Central memory CD4-positive, alpha-beta T cell (primary cell): Measurements from ENCODE around the gene RFFL.
"Not testable (repeated sequence)": the region's sequence is repeated elsewhere in the genome, so short reads cannot be mapped to it uniquely, and the experiment has no call there.

Experiments
- DNase-seq: peaks from one replicate; pipeline ENCODE4 v3.0.0; 2022

The RFFL gene

DNA sequence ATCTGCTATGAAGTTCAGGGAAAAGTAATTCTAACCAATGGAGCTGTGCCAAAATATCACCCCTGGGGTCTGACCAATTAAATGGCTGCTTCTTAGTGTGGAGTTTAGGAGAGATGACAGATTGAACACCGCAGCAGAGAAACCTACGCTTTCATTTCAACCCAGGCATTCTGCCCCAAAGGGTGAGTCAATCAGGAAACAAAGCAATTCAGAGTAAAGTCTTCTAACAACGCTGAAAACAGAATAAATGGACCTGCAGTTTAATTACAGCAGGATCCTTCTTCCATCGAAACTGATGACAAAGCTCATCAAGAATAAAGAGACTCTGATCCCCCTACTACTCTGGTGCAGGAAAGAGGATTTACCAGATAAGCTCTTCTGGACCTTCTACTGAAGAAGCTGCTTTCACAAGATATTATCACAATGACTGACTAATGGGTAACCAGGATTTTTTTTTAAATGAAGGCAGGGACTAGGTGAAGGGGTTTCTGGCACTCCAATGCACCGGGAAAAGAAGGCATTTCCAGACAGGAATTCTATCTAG is 16.7 kb downstream of the RFFL start:
- peak; percentile 70 for DNase-seq

DNA sequence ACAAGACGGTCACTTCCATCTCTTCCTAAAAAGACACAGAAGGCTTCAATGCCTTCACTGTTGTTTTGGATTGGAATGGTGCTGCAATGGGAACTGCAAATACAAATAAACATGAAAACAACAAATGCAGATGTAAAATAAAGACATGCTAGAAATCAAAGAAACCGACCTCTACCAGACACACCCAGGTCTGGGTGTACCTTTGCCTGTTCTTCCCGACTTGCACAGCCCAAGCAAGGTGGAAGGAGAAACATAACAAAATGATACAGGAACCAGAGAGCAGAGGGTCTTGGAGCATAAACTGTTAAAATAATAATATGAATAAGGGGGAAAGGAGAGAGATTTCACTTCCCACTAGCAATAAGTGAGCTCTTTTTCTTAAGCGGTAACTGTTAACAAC is 17.3 kb downstream of the RFFL start:
- DNase-seq: no peak

DNA sequence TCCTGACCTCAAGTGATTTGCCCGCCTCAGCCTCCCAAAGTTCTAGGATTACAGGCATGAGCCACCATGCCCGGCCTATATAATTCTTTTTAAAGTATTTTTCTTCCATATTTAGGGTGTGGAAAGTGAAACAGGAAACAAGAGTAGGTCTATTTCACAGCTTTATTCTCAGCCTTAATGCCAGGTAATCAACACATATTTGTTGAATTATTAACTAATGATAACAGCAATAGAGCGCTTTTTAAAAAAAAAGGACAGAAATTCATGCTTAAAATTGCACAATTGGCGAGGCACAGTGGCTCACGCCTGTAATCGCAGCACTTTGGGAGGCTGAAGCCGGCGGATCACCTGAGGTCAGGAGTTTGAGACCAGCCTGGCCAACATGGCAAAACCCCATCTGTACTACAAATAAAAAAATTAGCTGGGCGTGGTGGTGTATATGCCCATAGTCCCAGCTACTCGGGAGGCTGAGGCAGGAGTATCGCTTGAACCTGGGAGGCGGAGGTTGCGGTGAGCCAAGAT is 18.0 kb downstream of the RFFL start:
- DNase-seq: not testable (repeated sequence)

DNA sequence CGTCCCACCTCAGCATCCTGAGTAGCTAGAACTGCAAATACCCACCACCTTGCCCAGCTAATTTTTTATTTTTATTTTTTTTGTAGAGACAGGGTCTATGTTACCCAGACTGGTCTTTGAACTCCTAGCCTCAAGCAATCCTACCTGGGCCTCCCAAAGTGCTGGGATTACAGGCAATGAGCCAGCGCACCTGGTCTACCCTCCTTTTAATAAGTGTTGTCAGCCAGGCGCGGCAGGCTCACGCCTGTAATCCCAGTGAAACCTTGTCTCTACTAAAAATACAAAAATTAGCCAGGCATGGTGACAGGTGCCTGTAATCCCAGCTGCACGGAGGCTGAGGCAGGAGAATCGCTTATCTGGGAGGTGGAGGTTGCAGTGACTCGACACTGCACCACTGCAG is 19.3 kb downstream of the RFFL start:
- no peak for DNase-seq

DNA sequence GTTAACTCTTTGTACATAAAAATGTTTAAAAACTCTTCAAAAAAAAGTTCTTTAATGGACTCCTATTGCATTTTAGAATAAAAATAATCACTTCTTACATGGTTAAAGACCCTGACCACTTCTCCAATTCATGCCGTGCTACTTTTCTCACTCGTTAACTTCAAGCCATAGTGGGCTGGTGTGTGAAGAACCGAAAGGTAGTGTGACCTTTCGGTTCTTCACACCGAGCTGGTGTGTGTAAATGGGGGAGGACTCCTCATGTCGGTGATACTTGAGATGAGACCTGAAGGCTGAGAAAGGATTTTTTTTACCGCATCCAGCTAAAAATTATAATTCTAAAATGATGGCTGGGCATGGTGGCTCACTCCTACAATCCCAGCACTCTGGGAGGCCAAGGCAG is 22.1 kb downstream of the RFFL start:
- DNase-seq: no peak

DNA sequence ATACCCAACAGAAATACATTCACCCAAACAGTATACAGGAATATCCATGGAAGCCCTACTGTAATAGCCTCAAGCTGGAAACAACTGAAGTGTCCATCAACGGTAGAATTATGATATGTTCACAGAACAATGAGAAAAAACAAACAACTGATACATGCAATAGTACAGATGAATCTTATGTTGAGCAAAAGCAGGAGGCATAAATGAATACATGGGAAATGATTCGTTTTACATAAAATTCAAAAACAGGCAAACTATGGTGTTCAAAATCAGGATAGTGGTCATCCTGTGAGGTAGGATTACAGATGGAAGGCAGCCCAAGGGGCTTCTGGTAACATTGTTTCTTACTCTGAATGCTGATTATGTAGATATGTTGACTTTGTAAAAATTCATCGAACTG is 25.1 kb downstream of the RFFL start:
- DNase-seq: no peak

DNA sequence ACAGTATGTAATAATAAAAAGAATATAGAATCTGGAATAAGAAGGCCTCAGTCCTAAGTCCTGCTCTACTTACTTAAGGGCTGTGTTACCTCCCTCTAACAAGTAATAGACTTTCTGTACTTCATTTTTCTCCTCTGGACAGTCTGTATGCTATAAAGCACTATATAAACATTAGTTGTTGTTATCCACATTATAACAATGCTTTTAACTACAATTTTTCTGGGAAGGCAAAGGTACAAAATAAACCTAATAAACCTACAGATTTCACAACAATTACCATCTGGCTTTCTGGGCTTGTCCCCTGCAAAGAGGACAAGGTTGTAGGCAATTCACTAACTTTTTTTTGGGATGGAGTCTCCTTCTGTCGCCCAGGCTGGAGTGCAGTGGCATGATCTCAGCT is 32.7 kb downstream of the RFFL start:
- no peak for DNase-seq

DNA sequence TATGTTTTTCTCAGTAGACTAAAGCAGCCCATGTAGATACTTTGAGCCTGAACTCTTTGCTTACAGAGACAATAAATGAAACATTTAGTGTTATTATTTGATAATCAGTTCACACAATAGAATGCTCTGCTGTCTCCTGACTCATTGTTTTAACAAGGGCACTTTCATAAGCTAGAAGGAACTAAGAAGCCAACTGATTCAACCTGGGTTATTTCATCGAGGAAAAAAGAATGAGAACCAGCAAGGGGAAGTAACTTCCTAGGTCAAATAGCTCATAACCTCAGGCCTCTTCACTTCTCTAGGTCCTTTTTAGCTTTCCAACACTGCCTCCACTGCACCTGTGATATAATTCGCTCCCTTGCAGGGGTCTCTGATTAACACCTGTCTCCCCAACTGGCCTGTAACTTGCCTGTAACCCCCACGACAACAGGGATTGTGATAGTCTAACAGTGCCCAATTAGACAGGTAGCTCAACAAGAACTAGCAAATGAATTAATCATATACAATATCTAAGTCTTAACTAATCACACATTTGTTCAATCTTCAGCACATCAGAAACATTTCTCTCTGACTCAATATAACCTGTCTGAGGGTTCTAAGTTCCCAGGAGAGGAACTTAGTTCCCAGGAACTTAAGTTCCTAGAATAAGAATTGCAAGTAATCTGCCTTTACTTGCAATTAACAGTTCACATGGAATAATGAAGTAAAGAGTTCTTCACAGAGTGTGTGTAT is 34.8 kb downstream of the RFFL start:
- no peak for DNase-seq

DNA sequence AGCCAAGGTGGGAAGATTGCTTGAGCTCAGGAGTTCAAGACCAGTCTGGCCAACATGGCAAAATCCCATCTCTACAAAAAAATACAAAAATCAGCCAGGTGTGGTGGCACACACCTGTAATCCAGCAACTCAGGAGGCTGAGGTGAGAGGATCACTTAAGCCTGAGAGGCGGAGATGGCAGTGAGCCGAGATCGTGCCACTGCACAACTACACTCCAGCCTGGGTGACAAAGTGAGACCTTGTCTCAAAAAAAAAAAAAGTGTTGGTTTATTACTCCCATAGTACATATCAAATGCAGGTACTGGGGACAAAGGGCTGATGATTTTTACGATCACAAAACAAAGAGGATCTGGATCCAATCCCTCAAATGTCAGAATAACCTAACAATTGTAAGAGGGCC is 35.4 kb downstream of the RFFL start:
- DNase-seq: not testable (repeated sequence)

DNA sequence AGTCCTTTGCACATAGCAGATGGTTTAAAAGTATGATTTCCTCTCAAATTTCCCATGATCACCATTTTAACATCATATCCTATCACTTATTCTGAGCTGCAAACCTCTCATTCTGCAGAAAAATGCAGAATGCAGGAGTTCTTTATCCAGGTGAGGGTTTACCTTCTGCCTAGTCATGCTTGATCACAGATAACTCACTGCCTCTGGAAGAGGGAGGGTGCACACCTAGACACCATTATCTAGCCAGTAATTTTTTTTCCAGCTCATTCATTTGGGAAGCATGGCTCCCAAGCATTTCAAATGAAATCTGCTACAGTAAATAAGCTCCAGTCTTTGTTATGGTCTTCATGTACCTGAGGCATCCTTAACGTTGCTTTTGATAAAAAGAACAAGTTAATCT is 38.0 kb downstream of the RFFL start:
- no peak for DNase-seq

DNA sequence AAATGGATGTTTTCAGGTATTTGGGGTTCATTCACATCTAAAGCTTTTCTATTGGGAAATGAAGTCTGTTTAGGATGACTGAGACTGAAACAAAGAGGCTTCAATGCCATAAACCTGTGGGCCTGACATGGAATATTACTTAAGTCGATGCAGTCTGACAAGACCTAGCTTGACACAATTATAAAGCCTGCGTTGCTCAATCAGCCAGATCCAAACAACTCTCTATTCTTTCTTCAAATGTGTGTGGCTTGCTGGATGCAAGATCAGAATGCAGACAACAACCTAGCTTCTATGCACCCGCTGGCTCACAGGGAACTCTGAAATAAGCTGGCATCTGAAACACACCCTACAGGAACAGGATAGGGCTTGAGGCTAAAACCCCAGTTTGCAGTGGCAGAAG is 40.0 kb downstream of the RFFL start:
- DNase-seq: no peak

DNA sequence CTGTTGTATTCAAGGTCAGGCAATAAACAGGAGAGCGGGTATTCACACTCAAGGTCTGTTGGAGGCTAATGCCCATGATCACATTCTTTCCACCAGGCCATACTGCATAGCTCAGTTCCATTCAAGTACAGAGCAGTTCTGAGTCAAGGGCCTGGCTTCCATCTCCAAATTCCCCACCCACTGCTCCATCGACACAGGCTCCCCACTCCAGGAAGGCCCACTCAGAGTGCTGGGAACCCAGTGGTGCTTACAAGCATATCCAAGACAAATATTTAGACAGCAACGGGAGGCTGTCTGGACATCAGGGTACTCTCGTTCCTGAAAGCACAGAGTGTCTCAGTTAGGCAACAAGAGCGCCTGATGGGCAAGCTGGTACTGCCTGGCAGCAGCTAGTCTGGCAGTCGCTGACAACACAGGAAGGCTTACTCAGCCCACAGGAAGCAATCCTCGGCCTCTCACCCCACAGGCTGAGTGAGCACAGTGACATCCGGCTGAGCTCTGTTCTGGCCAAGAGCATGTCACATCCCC is 40.9 kb downstream of the RFFL start:
- DNase-seq: peak; percentile 55

DNA sequence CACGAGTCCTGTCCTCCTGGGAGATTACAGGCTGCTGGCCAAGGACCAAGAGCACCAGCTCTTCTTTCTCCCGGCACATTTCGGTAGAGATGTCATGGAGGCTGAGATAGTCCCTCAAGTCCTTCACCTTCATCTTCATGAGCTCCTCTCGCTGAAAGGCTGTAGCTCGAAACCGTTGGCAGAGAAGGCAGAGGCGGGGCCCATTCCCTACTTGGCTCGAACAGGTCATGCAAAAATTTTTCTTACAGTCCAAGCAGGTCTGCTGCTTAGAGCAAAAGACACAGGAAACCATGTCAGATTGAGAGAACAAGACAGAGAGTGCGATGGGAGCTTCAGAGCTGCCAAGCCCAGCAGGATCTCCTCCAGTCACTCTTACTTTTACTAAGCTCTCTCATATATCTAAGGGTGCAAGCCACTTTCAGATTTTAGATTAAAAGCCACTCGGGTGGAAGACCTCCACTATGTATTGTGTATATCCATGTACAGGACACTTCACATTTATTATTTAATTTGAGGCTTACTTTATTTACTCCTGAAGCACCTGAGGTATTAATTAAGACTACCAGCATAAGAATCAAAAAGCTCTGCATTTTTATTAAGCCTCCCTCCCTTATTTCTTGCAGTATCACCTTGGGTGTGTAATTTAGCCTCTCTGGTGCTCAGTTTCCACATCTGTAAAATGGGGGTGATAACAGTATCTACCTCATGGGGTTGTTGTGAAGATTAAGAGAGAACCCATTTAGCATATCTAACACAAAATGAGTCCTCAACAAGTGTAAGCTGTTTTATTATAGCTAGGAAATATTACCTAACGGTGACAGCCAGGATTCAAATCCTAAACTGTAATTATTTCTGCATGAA is 41.8 kb downstream of the RFFL start:
- no peak for DNase-seq

DNA sequence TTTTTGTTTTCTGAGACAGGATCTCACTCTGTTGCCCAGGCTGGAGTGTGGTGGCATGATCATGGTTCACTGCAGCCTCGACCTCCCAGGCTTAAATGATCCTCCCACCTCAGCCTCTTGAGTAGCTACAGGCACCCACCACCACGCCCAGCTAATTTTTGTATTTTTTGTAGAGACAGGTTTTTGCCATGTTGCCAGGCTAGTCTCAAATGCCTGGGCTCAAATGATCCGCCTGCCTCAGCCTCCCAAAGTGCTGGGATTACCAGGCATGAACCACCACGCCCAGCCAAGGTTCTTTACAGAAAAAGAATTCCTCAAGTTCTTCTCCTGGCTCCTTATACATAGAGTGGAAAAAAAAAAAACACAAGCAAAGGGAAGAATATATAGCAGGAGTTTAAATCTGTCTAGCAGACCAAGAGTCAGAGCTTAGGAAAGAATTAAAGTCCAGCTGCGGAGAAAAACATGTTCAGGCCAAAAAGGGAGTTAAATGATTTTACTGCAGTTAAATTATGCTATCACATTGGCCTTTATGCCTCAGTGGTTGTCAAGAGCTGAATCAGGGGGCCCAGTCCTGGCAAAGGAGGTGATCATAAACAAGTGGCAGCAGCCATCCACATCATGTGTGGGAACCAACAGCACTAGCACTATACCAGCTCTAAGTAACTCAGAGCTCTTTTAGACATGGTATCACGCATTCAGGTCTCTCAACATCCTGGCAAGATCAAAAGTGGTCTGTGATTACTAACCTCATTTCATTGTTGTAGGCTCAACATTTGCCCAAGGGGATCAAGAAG is 43.9 kb downstream of the RFFL start:
- no peak for DNase-seq

DNA sequence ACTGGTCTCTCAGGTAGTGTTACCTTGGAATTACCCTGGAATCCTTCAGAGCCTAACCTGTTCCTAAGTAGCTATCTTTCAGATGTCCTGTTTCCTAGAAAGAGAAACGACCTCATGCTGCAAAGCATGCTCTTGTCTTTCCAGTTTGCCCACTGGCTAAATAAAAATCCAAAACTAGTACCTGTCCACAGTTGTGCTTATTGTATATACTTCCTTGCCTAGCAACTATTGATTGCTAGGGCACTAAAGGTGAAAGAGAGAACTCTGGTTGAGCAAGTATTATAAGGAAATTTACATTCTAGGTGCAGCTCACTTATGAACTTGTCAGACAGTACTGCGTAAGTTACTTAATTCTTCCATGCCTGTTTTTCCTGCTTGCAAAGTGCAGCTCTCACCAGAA is 44.7 kb downstream of the RFFL start:
- DNase-seq: no peak

DNA sequence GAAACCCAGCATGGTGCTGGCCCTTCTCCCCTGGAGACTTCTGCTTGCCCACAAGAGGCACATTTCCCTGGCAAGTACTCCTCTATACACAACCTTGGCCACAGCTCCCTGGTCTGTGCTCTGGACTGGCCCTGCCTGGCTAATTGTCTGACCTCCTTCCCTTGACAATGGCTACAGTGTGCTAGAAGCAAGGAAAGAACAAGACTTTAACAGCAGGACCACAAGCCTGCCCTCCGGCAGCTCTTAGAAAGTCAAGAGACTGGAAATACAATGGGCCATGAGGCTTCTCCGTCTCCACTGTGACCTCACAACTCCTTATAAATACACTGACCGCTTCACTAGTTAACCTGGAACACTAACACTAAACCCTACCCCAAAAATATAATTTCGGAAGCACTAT is 46.5 kb downstream of the RFFL start:
- no peak for DNase-seq

DNA sequence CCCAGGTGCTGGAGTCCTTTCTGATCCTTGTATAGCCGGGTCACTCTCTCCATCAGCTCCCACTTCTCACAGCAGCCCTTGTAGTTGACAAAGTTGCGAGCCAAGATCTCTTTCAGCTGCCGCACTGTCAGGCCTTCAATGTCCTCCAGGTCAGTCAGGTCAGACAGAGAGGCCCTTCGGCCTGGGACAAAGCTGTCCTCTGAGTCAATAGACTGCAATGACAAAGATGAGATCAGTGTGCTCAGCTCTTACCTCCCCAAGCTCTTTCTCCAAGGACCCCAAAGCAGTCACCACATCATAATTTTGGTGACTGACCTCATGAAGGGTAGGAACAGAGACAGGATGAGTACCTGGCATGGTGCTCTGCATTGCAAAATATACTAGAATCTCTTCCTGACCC is 47.1 kb downstream of the RFFL start:
- DNase-seq: no peak

DNA sequence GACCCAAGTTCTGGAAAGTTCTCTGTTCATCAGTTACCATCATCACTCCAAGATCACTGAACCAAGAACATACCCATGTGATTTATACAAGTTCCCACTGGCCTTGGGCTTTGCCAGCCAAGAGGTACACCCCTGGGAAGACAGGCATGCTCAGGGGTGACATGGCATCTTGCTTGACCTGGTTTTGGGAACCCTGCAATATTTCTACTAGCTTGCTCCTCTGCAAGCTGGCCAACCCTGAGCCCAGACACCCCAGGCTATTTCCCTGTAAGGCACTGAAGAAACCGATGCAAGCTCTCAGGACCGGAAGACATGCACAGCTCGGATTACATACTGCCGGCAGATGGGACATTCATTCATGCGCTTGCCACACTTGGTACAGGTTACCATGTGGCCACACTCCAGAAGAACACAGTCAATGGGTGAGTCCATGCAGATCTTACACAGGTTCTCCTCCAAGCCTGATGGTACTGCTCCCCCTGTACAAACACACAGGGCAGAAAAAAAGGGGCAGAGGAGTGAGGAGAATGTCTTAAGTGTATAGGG is 51.8 kb downstream of the RFFL start:
- no peak for DNase-seq

DNA sequence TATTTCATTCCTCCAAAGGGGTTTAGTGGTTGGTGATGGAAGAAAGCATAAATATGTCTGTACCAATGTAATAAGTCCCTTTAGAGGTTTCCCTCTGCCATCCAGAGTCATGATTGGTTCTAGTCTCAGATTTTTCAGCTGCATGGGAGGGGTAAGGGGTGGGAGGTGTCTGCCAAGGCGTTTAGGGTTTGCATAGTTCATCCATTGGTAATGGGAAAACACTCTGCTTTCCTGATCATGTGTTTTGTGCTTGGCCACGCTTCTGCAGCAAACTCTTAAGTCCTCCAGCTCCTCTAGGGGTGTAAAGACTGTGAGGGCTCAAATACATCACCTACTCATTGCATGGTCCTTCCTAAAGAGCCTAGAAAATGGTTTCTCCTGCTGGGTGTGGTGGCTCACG is 53.4 kb downstream of the RFFL start:
- no peak for DNase-seq

DNA sequence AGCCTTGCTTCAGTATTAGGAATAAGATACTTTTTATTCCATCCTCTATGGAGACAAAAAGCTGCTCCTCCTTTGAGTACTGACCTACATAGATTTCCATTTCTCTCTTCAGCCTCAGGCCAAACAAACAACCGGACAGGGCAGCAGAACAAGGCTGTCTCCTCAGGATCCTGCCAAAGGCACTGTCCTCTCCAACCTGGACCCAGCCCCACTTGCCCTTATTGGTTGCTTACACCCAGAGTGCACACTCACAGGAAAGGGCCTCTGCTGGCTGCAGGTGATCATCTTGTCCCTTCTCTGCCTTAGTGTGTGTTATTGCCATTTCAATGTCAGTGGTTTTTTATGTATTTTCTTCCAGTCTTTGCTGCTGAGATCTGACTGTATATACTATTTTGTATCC is 56.5 kb downstream of the RFFL start:
- DNase-seq: no peak

DNA sequence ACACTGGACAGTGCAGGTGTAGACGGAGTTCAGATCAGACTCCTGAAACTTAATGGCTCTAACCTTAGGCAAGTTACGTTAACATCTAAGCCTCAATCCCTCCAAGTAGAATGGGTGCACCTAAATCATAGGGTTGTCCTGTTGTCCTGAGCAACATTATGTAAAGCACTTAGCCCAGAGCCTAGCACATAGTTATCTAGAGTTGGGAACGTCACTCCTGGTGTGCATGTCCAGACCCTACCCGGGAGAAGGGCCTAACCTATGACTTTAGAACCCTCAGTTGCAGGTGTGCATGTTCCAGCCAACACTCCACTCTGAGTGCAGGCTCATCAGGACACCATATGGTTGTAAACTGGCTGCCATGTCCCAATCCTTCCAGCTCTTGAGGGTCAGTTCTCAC is 57.2 kb downstream of the RFFL start:
- DNase-seq: no peak

DNA sequence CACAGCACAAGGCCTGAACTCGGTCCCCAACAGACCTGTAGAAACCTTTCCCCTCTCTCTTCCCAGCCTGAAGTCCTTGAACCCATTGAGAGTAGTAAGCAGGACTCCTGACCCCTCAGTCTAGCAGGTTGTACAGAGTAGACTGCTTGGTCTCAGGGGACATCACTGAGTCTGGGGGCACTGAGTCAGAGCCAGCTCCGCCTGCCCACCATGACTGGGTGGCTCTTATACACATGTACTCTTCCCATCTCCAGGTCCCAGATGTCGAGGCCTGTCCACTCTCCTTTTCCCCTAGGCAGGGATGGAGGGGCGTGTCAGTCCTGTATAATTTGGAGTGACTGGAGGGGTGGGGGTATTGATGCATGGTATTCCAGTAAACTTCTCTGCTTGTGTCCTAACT is 59.7 kb downstream of the RFFL start:
- DNase-seq: no peak
